Measurements from ENCODE around the gene IQCH. TPM values are rescaled to one million over a fixed set of nuclear protein-coding genes. Genes with fewer than 3 reads are reported as not detected.

The IQCH gene
- total RNA-seq, 1 experiment from 2014 or later: 2.1 TPM

DNA sequence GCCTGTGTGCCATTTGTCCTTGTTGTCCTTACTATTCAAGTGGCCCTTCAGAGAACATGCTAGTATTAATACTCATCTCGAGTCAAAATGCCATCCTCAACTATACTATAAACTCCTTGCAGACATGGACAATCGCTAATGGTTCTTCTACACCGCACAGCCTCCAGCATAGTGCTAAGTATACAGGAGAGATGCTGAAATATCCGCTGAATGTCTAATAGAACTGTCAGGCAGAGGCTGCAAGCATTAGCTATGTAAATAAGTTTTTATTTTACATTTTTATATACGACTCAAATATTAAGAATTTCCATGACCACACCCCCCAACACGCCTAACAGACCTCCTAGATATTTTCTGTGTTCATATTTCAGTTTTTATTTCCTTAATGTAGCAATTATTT, 39.5 kb upstream of the IQCH start:
- ChIA-PET CTCF (no interaction called here), POLR2A (ENCODE audit: unreplicated experiment) (no interaction called here)
- Histone ChIP-seq H3K79me2 (ENCODE audit: low read length) (no peaks in the 10 kb centered on the region), H2AFZ (ENCODE audit: low read length) (no peak overlapping the region), H3K4me1 (ENCODE audit: insufficient read depth, low read length) (no peaks in the 10 kb centered on the region), H3K36me3 (ENCODE audit: low read depth, low read length) (peaks cover under 1% of the 10 kb centered on the region; the same call in 1 of the 2 replicates), H3K9me3 (ENCODE audit: low read length) (no peaks in the 10 kb centered on the region), H3K27ac (ENCODE audit: low read length) (no peak overlapping the region), H3K4me2 (ENCODE audit: low read length) (no peak overlapping the region), H3F3A (ENCODE audit: low read length, unreplicated experiment) (no peaks in the 10 kb centered on the region), H3K9ac (ENCODE audit: low read length) (no peak overlapping the region), H4K20me1 (ENCODE audit: low read length) (no peaks in the 10 kb centered on the region), H3K4me3 (ENCODE audit: low read length) (no peak overlapping the region), H3K9me2 (replicated peaks; ENCODE audit: low read length) (no peaks in the 10 kb centered on the region), H3K27me3 (ENCODE audit: low read length) (no peaks in the 10 kb centered on the region)
- DNase-seq (no peak), ATAC-seq (no peak)
- no TSS peak for BruUV-seq (replicated peaks)
- intact Hi-C loops (cut with micrococcal nuclease): no loop called here
- no peak for TF ChIP-seq EZH2phosphoT487 (IDR thresholded peaks at IDR 0.05; ENCODE audit: borderline replicate concordance, low read length)
- no peak for TF ChIP-seq EZH2 (IDR thresholded peaks at IDR 0.05; ENCODE audit: low read length, unreplicated experiment)
- TF ChIP-seq, protein P1, sequence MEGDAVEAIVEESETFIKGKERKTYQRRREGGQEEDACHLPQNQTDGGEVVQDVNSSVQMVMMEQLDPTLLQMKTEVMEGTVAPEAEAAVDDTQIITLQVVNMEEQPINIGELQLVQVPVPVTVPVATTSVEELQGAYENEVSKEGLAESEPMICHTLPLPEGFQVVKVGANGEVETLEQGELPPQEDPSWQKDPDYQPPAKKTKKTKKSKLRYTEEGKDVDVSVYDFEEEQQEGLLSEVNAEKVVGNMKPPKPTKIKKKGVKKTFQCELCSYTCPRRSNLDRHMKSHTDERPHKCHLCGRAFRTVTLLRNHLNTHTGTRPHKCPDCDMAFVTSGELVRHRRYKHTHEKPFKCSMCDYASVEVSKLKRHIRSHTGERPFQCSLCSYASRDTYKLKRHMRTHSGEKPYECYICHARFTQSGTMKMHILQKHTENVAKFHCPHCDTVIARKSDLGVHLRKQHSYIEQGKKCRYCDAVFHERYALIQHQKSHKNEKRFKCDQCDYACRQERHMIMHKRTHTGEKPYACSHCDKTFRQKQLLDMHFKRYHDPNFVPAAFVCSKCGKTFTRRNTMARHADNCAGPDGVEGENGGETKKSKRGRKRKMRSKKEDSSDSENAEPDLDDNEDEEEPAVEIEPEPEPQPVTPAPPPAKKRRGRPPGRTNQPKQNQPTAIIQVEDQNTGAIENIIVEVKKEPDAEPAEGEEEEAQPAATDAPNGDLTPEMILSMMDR (conservative IDR thresholded peaks at IDR 0.05; ENCODE audit: low read depth, low read length): no peak

- Histone ChIP-seq H3K9me3 (ENCODE audit: low read length) (no peaks in the 10 kb centered on the region), H3K79me2 (ENCODE audit: low read length) (no peaks in the 10 kb centered on the region), H2AFZ (ENCODE audit: low read length) (no peak overlapping the region), H3K27me3 (ENCODE audit: low read length) (no peaks in the 10 kb centered on the region), H3K9me2 (replicated peaks; ENCODE audit: low read length) (no peaks in the 10 kb centered on the region), H3K4me3 (ENCODE audit: low read length) (no peak overlapping the region), H3K9ac (ENCODE audit: low read length) (no peak overlapping the region), H4K20me1 (ENCODE audit: low read length) (no peaks in the 10 kb centered on the region), H3F3A (ENCODE audit: low read length, unreplicated experiment) (no peaks in the 10 kb centered on the region), H3K4me2 (ENCODE audit: low read length) (no peak overlapping the region), H3K4me1 (ENCODE audit: insufficient read depth, low read length) (no peaks in the 10 kb centered on the region), H3K27ac (ENCODE audit: low read length) (no peak overlapping the region), H3K36me3 (ENCODE audit: low read depth, low read length) (peaks cover 3% of the 10 kb centered on the region; the same call in 1 of the 2 replicates)
- DNase-seq: no peak
- intact Hi-C loops (cut with micrococcal nuclease): no loop called here
- ChIA-PET POLR2A (ENCODE audit: unreplicated experiment) (no interaction called here), CTCF (no interaction called here)
- no peak for ATAC-seq
- no TSS peak for BruUV-seq (replicated peaks)
- TF ChIP-seq, protein P1 (conservative IDR thresholded peaks at IDR 0.05; ENCODE audit: low read depth, low read length): no peak
- TF ChIP-seq EZH2 (IDR thresholded peaks at IDR 0.05; ENCODE audit: low read length, unreplicated experiment) (no peak), EZH2phosphoT487 (IDR thresholded peaks at IDR 0.05; ENCODE audit: borderline replicate concordance, low read length) (no peak)
Observed at GRCh38 chr15:67216859-67217258, 37.7 kb upstream of the IQCH start.

DNA sequence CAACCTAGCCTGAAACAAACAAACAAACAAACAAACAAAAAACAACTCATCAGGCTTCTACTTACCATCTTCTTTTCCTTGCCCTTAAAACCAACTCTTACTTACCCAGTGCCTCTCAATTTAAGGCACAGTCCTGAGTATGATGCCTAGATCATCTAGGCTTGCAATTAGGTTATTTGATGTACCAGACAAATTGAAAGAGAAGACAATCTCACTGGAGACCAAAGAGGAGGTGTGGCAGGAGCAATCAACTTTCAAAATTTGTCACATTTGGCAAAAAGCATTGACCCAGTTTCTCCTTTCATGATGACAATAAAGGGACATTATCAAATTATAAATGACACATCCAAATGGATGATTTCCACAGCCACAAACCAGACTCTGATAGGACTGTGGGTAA, 36.2 kb upstream of the IQCH start:
- BruUV-seq (replicated peaks): no TSS peak
- no peaks in the 10 kb centered on the region for H3K9me2 ChIP-seq (replicated peaks; ENCODE audit: low read length)
- POLR2A ChIA-PET (ENCODE audit: unreplicated experiment): no interaction called here
- no peak overlapping the region for H3K4me3 ChIP-seq (ENCODE audit: low read length)
- intact Hi-C loops (cut with micrococcal nuclease): no loop called here
- H3F3A ChIP-seq (ENCODE audit: low read length, unreplicated experiment): no peaks in the 10 kb centered on the region
- no peak overlapping the region for H2AFZ ChIP-seq (ENCODE audit: low read length)
- no peaks in the 10 kb centered on the region for H4K20me1 ChIP-seq (ENCODE audit: low read length)
- CTCF ChIA-PET: no interaction called here
- no peak overlapping the region for H3K27ac ChIP-seq (ENCODE audit: low read length)
- no peaks in the 10 kb centered on the region for H3K79me2 ChIP-seq (ENCODE audit: low read length)
- ATAC-seq (no peak), DNase-seq (no peak)
- H3K9me3 ChIP-seq (ENCODE audit: low read length): no peaks in the 10 kb centered on the region
- H3K36me3 ChIP-seq (ENCODE audit: low read depth, low read length): peaks cover 3% of the 10 kb centered on the region; the same call in 1 of the 2 replicates
- no peaks in the 10 kb centered on the region for H3K27me3 ChIP-seq (ENCODE audit: low read length)
- no peak overlapping the region for H3K9ac ChIP-seq (ENCODE audit: low read length)
- TF ChIP-seq EZH2 (IDR thresholded peaks at IDR 0.05; ENCODE audit: low read length, unreplicated experiment) (no peak), EZH2phosphoT487 (IDR thresholded peaks at IDR 0.05; ENCODE audit: borderline replicate concordance, low read length) (no peak)
- TF ChIP-seq, protein P1 (conservative IDR thresholded peaks at IDR 0.05; ENCODE audit: low read depth, low read length): no peak
- H3K4me1 ChIP-seq (ENCODE audit: insufficient read depth, low read length): no peaks in the 10 kb centered on the region
- no peak overlapping the region for H3K4me2 ChIP-seq (ENCODE audit: low read length)

Measured in PC-3 (cell line).